ENCODE results near the gene DLG4.

- TF ChIP-seq CREB1 (IDR thresholded peaks at IDR 0.05; ENCODE audit: low read depth) (no peak), CEBPB (IDR thresholded peaks at IDR 0.05) (no peak), ZBTB7A (IDR thresholded peaks at IDR 0.05; ENCODE audit: low read depth) (no peak), REST (IDR thresholded peaks at IDR 0.05; ENCODE audit: low read depth) (no peak), TAF1 (IDR thresholded peaks at IDR 0.05; ENCODE audit: low read depth) (no peak)
- TF ChIP-seq, protein P1, sequence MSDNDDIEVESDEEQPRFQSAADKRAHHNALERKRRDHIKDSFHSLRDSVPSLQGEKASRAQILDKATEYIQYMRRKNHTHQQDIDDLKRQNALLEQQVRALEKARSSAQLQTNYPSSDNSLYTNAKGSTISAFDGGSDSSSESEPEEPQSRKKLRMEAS (IDR thresholded peaks at IDR 0.05): no peak
Observed at GRCh38 chr17:7179317-7180254, 40.0 kb downstream of the DLG4 start, which contains the start of gene ASGR1.

All from Ishikawa (cell line).